GM12801 (cell line): ENCODE data around the gene CPLX1.

Source experiments
- TF ChIP-seq, protein P1 (sequence below): IDR thresholded peaks from one replicate; pipeline ENCODE4 v1.5.1; 2011; ENCODE audit warnings: control low read depth; ENCODE audit not compliant: insufficient read length; ENCODE audit errors: extremely low read depth

Gene CPLX1

DNA sequence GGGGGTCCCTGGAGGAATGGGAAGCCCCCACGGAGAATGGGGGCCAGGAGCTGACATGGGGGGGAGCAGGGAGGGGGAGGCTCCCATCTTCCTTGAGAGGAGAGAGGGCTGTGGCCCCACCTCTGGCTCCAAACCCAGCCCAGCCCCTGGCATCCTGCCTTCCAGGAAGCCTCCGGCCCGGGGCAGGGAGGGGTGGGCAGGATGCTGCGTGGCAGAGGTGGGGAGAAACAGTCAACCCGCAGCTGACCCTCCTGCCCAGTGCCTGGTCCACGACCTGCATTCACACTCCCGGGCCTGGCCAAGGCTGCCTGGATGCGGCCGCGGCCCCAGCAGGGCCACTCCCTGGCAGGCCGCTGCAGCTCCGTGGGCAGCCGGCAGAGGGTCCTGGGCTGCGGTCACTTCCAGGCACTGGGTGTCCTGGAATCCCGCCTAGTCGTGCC, 39.0 kb downstream of the CPLX1 start:
- TF ChIP-seq, protein P1, sequence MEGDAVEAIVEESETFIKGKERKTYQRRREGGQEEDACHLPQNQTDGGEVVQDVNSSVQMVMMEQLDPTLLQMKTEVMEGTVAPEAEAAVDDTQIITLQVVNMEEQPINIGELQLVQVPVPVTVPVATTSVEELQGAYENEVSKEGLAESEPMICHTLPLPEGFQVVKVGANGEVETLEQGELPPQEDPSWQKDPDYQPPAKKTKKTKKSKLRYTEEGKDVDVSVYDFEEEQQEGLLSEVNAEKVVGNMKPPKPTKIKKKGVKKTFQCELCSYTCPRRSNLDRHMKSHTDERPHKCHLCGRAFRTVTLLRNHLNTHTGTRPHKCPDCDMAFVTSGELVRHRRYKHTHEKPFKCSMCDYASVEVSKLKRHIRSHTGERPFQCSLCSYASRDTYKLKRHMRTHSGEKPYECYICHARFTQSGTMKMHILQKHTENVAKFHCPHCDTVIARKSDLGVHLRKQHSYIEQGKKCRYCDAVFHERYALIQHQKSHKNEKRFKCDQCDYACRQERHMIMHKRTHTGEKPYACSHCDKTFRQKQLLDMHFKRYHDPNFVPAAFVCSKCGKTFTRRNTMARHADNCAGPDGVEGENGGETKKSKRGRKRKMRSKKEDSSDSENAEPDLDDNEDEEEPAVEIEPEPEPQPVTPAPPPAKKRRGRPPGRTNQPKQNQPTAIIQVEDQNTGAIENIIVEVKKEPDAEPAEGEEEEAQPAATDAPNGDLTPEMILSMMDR, result no peak

DNA sequence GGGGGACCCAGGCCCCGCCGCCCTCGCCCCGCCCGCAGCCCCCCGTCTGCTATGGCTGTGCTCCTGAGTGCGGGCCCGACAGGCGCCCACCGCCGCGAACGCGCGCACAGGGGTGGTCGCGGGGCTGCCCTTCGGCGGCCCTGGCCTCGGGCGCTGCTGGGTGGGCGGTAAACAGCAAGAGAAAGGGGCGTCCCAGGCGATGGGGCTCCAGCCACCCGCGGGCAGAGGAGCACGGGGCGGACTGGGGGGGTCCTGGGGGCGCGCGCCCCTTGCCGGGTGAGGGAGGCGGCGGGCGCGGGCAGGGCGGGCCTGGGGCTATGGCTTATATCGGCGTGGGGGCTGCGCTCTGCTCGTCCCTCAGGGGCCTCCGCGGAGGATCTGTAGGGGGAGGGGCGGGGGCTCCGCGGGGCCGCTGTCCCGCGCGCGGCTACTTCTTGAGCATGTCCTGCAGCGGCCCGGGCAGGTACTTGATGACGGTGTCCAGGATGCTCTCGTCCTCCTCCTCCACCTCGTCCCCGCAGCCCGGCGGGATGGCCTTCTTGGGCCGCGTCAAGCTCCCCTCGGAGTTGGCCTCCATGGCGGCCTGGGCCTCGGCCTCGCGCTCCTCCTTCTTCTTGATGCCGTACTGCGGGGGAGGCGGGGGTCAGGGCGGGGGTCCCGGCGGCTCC, 39.7 kb downstream of the CPLX1 start:
- TF ChIP-seq, protein P1, result no peak

DNA sequence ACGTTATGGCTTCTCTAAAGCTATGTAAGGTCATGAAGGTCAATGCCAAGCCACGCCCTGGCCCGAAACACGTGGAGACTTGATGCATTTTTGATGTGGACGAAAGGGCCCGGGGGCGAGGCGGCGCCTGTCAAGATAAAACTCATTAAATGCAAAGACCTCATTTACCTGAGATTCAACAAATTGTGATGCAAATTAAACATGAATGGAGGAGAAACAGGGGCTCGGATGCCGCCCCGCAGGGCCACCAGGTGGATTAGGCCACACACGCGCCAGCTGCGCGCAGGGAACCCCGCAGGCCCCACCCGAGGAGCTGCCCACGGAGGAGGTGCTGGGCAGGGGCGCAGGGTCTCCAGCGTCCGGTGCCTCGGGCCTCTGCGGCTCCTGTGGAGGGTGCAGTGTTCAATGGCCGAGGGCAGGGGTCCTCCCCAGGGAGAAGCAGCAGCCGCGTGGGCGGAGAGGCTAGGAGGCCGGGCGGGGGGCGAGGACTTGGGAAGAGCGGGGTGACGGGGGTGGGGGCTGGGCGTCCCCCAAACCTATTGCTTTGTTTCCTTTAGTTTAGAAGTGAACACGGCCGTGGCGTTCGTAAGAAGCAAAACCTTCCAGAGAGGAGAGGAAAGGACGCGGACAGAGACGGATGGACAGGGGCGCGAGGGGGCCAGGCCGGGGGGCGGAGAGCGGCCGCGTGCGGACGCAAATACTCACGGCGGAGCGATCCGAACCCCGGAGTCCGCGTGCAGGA, 40.4 kb downstream of the CPLX1 start:
- TF ChIP-seq, protein P1, result no peak

DNA sequence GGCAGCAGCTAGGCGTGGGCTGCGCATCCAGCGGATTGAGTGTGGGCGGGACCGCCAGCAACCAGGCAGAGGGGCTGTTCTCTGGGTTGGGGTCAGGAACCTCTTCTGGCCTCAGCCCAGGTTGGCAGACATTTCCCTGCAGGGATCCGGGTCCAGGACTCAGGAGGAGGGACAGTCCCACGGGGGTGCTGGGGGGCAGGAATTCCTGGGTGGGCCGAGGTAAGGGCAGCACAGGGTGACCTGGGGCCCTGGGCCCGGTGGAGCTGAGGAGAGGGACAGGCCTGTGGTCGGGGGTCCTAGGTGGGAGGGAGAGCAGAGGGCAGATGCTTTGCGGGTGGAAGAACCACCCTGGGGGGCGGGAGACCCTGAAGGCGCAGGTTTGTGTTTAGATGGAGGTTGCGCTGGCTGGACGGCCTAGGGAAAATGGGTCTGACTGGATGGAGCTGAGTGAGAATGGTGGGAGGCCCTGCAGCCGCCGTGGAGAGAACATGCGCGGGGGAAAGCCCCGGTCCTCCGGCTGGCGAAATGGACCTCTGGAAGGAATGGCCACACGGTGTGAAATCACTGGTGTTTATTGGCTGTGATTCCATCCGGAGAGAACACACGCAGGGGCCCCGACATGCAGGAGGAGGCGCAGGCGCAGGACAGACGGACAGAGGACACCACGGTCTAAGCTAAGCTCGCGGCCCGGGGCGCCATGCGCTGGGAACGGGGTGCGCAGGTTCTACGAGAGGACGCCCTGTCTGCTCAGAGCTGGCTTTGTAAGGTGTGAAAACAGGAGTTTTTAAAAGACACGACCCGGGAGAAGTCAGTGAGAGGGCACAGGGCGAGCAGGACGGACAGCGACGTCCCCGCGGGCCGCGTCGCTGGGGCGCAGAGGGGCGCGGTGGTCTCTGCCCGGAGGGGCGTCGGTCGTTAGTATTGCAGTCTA, 41.3 kb downstream of the CPLX1 start:
- TF ChIP-seq, protein P1, result no peak

DNA sequence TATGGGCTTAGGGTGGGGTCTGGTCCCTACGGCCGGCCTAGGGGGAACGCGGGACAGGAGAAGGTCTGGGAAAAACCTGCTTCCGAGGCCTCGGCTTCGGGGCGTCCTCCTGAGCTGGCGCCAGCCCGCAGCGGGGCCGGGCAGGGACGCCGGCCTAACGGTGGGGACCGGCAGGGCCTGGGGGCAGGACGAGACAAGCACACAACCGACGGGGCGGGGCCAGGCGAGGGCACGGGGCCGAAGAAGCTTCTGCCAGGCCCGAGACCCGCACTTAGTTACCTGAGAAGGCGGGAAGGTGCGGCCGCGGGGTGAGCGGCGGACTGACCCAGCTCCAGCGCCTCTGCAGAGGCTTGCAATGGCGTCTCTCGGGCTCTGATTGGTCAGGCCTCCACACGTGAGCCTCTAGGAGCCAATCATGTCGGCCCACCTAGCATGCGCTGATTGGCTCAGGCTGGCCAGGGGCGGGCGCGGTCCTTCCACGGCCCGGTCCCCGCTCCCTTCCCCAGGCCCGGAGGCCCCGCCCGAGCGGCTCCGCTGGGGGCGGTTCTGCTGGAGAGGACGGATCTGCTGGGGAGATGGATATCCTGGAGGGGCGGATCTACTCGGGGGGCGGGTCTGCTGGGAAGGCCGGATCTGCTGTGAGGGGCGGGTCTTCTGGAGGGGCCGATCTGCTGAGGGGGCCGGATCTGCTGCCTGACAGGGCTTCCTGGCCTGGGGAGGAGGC, 44.3 kb downstream of the CPLX1 start:
- TF ChIP-seq, protein P1, result no peak

DNA sequence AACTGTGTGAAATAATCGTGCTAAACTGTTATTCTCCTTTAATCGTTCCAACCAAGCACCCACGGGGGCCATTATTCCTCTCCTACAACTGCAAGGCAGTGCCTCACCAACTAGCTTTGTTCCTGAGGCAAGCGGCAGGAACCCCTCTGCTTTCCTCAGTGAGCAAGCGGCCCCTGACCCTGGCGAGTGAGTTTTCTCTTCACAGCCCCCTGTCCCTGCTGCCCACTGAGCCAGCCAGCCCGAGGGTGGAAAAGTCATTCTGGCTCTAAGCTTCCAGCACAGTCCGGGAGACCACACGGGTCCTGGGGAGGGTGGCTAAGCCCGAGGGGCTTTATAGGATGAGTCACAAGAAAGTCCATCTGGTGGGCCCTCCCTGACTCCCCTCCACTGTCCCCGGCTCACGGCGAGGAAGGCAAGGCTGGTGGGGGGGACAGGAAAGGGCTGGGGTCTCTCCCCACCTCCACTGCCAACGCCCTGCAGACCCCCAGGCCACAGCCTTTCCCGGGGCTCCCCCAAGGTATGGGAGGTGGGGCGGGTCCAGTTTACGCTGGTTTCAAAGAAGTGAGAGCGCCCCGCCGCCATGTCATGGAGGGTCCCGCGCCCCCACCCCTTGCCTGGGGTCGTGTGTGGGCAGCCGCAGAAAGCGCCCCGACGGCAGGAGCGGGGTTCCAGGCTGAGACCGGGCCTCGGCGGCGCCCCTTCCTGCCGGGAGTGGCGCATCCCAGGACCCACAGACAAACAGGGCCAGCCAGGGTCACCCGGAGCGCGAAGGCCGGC, 45.0 kb downstream of the CPLX1 start:
- TF ChIP-seq, protein P1, result no peak
